HEK293T (cell line): ENCODE measurements around the gene BDKRB1.

Experiments
- CTCF ChIA-PET: fragments of 350-600 bp; formaldehyde crosslinking; extraction: SDS; loops from one replicate; lab custom pipeline; 2021; ENCODE audit warnings: antibody characterized with exemption, inconsistent platforms; lab: Yijun Ruan, JAX
- POLR2A ChIA-PET: fragments of 350-600 bp; formaldehyde crosslinking; extraction: SDS; loops from one replicate; lab custom pipeline; 2020; ENCODE audit warnings: antibody characterized with exemption, inconsistent platforms; lab: Yijun Ruan, JAX
- DNase-seq: peaks from one replicate; pipeline ENCODE4 v3.0.0; 2012; ENCODE audit warnings: mixed read lengths; ENCODE audit errors: extremely low spot score
- ARNT ChIP-seq: fragments of 450-650 bp; IDR thresholded peaks from 2 replicates; pipeline ENCODE4 v1.6.1; 2017; ENCODE audit warnings: mild to moderate bottlenecking
- BHLHE40 ChIP-seq: fragments of 450-650 bp; IDR thresholded peaks from 2 replicates; pipeline ENCODE4 v1.6.1; 2016; ENCODE audit warnings: mild to moderate bottlenecking, moderate library complexity, borderline replicate concordance
- CTBP1 ChIP-seq: fragments of 450-650 bp; IDR thresholded peaks from 2 replicates; pipeline ENCODE4 v1.6.1; 2016; ENCODE audit warnings: borderline replicate concordance
- ELF4 ChIP-seq: fragments of 450-650 bp; IDR thresholded peaks from 2 replicates; pipeline ENCODE4 v1.6.1; 2017; ENCODE audit warnings: antibody characterized with exemption
- FOXA1 ChIP-seq: fragments of 450-650 bp; IDR thresholded peaks from 2 replicates; pipeline ENCODE4 v1.6.1; 2016; ENCODE audit warnings: mild to moderate bottlenecking
- FOXK2 ChIP-seq: fragments of 450-650 bp; IDR thresholded peaks from 2 replicates; pipeline ENCODE4 v1.6.1; 2016; ENCODE audit warnings: mild to moderate bottlenecking
- FOXM1 ChIP-seq: fragments of 450-650 bp; IDR thresholded peaks from 2 replicates; pipeline ENCODE4 v1.6.1; 2017; ENCODE audit warnings: mild to moderate bottlenecking, borderline replicate concordance
- HDGF ChIP-seq: fragments of 450-650 bp; IDR thresholded peaks from 2 replicates; pipeline ENCODE4 v1.6.1; 2017; ENCODE audit warnings: antibody characterized with exemption, borderline replicate concordance
- L3MBTL2 ChIP-seq: fragments of 450-650 bp; conservative IDR thresholded peaks from 2 replicates; pipeline ENCODE4 v1.6.1; 2016; ENCODE audit warnings: mild to moderate bottlenecking
- LEF1 ChIP-seq: fragments of 450-650 bp; IDR thresholded peaks from 2 replicates; pipeline ENCODE4 v1.6.1; 2017; ENCODE audit warnings: mild to moderate bottlenecking, borderline replicate concordance
- NFRKB ChIP-seq: fragments of 450-650 bp; IDR thresholded peaks from 2 replicates; pipeline ENCODE4 v1.6.1; 2016; ENCODE audit warnings: mild to moderate bottlenecking, moderate library complexity
- PKNOX1 ChIP-seq: fragments of 450-650 bp; IDR thresholded peaks from 2 replicates; pipeline ENCODE4 v1.6.1; 2016
- SP1 ChIP-seq: fragments of 450-650 bp; IDR thresholded peaks from 2 replicates; pipeline ENCODE4 v1.6.1; 2017
- SUZ12 ChIP-seq: fragments of 450-650 bp; IDR thresholded peaks from 2 replicates; pipeline ENCODE4 v1.6.1; 2016; ENCODE audit warnings: mild to moderate bottlenecking
- TARDBP ChIP-seq: fragments of 450-650 bp; IDR thresholded peaks from 2 replicates; pipeline ENCODE4 v1.6.1; 2016
- ZNF384 ChIP-seq: fragments of 450-650 bp; IDR thresholded peaks from 2 replicates; pipeline ENCODE4 v1.6.1; 2016

The BDKRB1 gene

GRCh38 chr14:96280104-96280503 is 24.1 kb downstream of the BDKRB1 start:
- DNase-seq, result no peak
- CTCF ChIA-PET, result no interaction called here
- TF ChIP-seq BHLHE40 (no peak), PKNOX1 (no peak), HDGF (no peak), ARNT (no peak), SUZ12 (no peak), CTBP1 (no peak)
- POLR2A ChIA-PET, result no interaction called here

- ChIA-PET POLR2A (no interaction called here), CTCF (no interaction called here)
- TF ChIP-seq SUZ12 (no peak), TARDBP (no peak), FOXA1 (no peak), L3MBTL2 (no peak), BHLHE40 (no peak), CTBP1 (no peak), ZNF384 (no peak), LEF1 (no peak), FOXK2 (no peak), ARNT (no peak), FOXM1 (no peak), HDGF (no peak), NFRKB (no peak)
- DNase-seq, result no peak
These were observed 25.5 kb downstream of the BDKRB1 start for GRCh38 chr14:96281486-96281885.

- CTCF ChIA-PET, result no interaction called here
These were observed 28.0 kb downstream of the BDKRB1 start for GRCh38 chr14:96284008-96284407.

DNA sequence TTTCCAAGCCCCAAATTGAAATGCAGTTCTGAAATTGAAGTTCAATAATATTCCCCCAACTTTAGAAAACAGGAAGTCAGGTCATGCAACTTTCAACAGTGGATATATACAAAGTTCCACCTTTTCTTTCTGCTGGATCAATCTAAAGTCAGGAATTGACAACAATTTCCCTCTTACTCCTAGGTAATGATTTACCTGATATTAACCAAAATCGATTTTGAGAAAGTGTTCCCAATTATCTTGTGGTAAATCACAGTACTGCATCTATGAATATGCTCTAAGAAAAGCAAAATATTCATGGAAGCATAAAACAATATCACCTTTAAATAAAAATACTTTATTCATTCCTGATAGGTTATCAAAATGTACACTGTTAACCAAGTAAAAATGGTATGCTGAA is 28.4 kb downstream of the BDKRB1 start:
- ChIA-PET CTCF (no interaction called here), POLR2A (no interaction called here)

More at GRCh38 chr14:96284008-96284407, 28.0 kb downstream of the BDKRB1 start:
- DNase-seq, result no peak
- POLR2A ChIA-PET, result no interaction called here
- TF ChIP-seq BHLHE40, result no peak
- TF ChIP-seq HDGF, result no peak
- TF ChIP-seq PKNOX1, result no peak
- TF ChIP-seq NFRKB, result no peak
- no peak for TF ChIP-seq TARDBP
- TF ChIP-seq FOXK2, result no peak
- TF ChIP-seq ELF4, result no peak
- TF ChIP-seq ZNF384, result no peak
- no peak for TF ChIP-seq LEF1
- TF ChIP-seq ARNT, result no peak
- TF ChIP-seq SP1, result no peak
- TF ChIP-seq FOXA1, result no peak
- TF ChIP-seq L3MBTL2, result no peak
- no peak for TF ChIP-seq SUZ12
- no peak for TF ChIP-seq CTBP1
- no peak for TF ChIP-seq FOXM1

DNA sequence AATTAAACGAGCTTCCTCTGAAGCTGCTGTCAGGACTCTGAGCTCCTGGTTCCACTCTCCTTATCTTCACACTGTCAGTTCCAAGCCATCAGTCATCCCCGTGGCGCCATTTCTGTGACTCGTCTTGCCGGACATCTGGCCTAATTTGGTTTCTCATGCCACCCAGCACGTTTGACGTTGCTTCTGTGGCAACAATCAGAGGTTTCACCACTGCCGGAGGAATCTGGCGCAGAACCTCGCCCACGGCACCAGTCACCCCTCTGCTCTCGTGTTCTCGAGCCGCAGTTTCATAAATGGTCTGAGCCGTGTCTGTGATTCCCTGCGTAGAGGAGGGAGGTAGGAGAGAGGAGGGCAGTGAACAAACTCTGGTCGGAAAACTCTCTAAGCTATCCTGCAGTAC is 29.7 kb downstream of the BDKRB1 start:
- POLR2A ChIA-PET, result no interaction called here
- no peak for TF ChIP-seq ZNF384
- TF ChIP-seq BHLHE40, result no peak
- no peak for TF ChIP-seq NFRKB
- no peak for TF ChIP-seq LEF1
- no peak for TF ChIP-seq HDGF
- no peak for TF ChIP-seq SUZ12
- TF ChIP-seq ARNT, result no peak
- no peak for TF ChIP-seq FOXK2
- no peak for TF ChIP-seq FOXA1
- no peak for TF ChIP-seq CTBP1
- DNase-seq, result no peak
- CTCF ChIA-PET, result interaction anchor here (0.8 to 1.0 kb wide), 2 partner anchors 10 to 13 kb away, joined by 3 read pairs; no protein-coding TSS in a partner anchor

More for the DNA sequence above, 28.4 kb downstream of the BDKRB1 start:
- no peak for DNase-seq
- no peak for TF ChIP-seq BHLHE40
- TF ChIP-seq CTBP1, result no peak
- no peak for TF ChIP-seq PKNOX1
- TF ChIP-seq SP1, result no peak
- TF ChIP-seq TARDBP, result no peak
- no peak for TF ChIP-seq L3MBTL2
- no peak for TF ChIP-seq FOXK2
- no peak for TF ChIP-seq ZNF384
- TF ChIP-seq FOXM1, result no peak
- no peak for TF ChIP-seq HDGF
- no peak for TF ChIP-seq ARNT

DNA sequence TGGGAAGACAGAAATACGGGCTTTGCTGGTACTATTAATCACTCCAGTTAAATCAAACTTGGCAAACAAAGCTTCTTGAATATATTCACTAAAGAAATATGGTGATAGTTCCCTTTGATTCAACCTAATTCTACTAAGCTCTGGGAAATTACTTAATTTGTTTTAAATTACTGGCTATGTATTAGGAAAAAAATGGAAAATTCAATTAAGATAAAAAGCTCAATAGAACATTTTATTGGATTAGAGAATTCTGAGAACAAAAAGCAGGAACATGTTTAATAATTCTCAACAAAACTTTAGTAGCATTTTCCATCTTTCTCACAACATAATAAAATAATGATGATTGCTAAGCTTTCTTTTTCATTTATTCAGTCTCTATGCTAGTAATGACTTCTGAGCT is 30.2 kb downstream of the BDKRB1 start:
- no peak for DNase-seq
- no peak for TF ChIP-seq L3MBTL2
- TF ChIP-seq LEF1, result no peak
- no peak for TF ChIP-seq PKNOX1
- TF ChIP-seq ARNT, result no peak
- TF ChIP-seq TARDBP, result no peak
- no peak for TF ChIP-seq ELF4
- TF ChIP-seq NFRKB, result no peak
- no peak for TF ChIP-seq HDGF
- TF ChIP-seq FOXA1, result no peak
- TF ChIP-seq ZNF384, result no peak
- TF ChIP-seq CTBP1, result no peak
- TF ChIP-seq FOXM1, result no peak
- TF ChIP-seq SUZ12, result no peak
- TF ChIP-seq FOXK2, result no peak
- no peak for TF ChIP-seq BHLHE40
- TF ChIP-seq SP1, result no peak
- POLR2A ChIA-PET, result no interaction called here
- CTCF ChIA-PET, result interaction anchor here (1.0 kb wide), 1 partner anchor 14 kb away, joined by 3 read pairs; no protein-coding TSS in a partner anchor
